Endothelial cell of umbilical vein (primary cell): ENCODE data around the gene CD247. TPM values are rescaled to one million over a fixed set of nuclear protein-coding genes. Genes with fewer than 3 reads are reported as not detected.

Source experiments
- Bru-seq: library from RNA; stranded (reverse); fragments of 400-500 nt; gene quantifications from one replicate; lab custom pipeline; 2021; lab: Mats Ljungman, UMichigan
- BruChase-seq, 2 experiments: library from RNA; stranded (reverse); fragments of 400-500 nt; gene quantifications; one replicate each; lab custom pipeline; 2021; lab: Mats Ljungman, UMichigan
- BruUV-seq: library from RNA; stranded (reverse); fragments of 400-500 nt; replicated peaks from 2 replicates; lab custom pipeline; 2021; lab: Mats Ljungman, UMichigan
- CTCF ChIA-PET: fragments of 300-600, 350-600 bp; sonication (Branson Sonifier 250); formaldehyde crosslinking; loops from one replicate; lab custom pipeline; 2021; ENCODE audit warnings: antibody characterized with exemption, inconsistent platforms; lab: Charles Lee
- POLR2A ChIA-PET: fragments of 300-600, 350-600 bp; sonication (Branson Sonifier 250); formaldehyde crosslinking; loops from one replicate; lab custom pipeline; 2021; ENCODE audit warnings: antibody characterized with exemption, inconsistent platforms; lab: Charles Lee
- DNase-seq: peaks from one replicate; pipeline ENCODE4 v3.0.0-alpha.2; 2011; ENCODE audit warnings: low read depth, low spot score
- FAIRE-seq: peaks from 2 replicates; lab custom pipeline; 2011; peaks lifted over from hg19 to GRCh38; lab: Jason Lieb, UNC
- H2AFZ ChIP-seq: 2 replicates; pipeline ENCODE4 v1.6.0; 2012; ENCODE audit warnings: low read depth, low read length, control low read depth, inconsistent platforms
- H3K27ac ChIP-seq: 2 replicates; pipeline ENCODE4 v1.5.1; 2011; ENCODE audit warnings: low read depth, mild to moderate bottlenecking, control low read depth, low read length, moderate library complexity; ENCODE audit not compliant: insufficient read depth
- H3K27me3 ChIP-seq, 2 experiments: 2 replicates each; pipeline versions ENCODE4 v1.6.0 to v1.6.1; 2011; ENCODE audit warnings: low read length in 2 of 2, mixed read lengths in 1 of 2; ENCODE audit not compliant: control insufficient read depth in 2 of 2, insufficient read depth in 2 of 2
- H3K36me3 ChIP-seq, 2 experiments: 2 replicates in 1 of 2; 3 replicates in 1 of 2; pipeline ENCODE4 v1.5.1; 2011; ENCODE audit warnings: low read length in 2 of 2, mild to moderate bottlenecking in 1 of 2, moderate library complexity in 1 of 2; ENCODE audit not compliant: control insufficient read depth in 2 of 2, insufficient read depth in 2 of 2; ENCODE audit errors: extremely low read depth in 1 of 2
- H3K4me1 ChIP-seq: 3 replicates; pipeline ENCODE4 v1.5.1; 2011; ENCODE audit warnings: mild to moderate bottlenecking, low read length; ENCODE audit not compliant: control insufficient read depth, insufficient read depth; ENCODE audit errors: extremely low read depth
- H3K4me2 ChIP-seq: 2 replicates; pipeline ENCODE4 v1.6.1; 2011; ENCODE audit warnings: low read length, control low read depth, mixed read lengths; ENCODE audit not compliant: insufficient read depth
- H3K4me3 ChIP-seq, 3 experiments: fragments of 200-600 bp in 1 of 3; sonication (generic), shearing (Covaris generic) in 1 of 3; replicated peaks in 1 of 3; 2 replicates each; pipeline ENCODE4 v1.5.1; 2011 to 2016; ENCODE audit warnings: control low read depth in 3 of 3, low read length in 3 of 3, mild to moderate bottlenecking in 2 of 3, inconsistent platforms in 1 of 3, low read depth in 1 of 3, moderate library complexity in 1 of 3; ENCODE audit not compliant: insufficient read depth in 1 of 3
- H3K79me2 ChIP-seq: 2 replicates; pipeline ENCODE4 v1.6.0; 2012; ENCODE audit warnings: low read length, inconsistent platforms; ENCODE audit not compliant: control insufficient read depth, insufficient read depth
- H3K9ac ChIP-seq: replicated peaks from 2 replicates; pipeline ENCODE3; 2011; ENCODE audit warnings: low read length, control low read depth; ENCODE audit not compliant: insufficient read depth; ENCODE audit errors: extremely low read depth
- H3K9me1 ChIP-seq: replicated peaks from 3 replicates; pipeline ENCODE4 v1.6.0; 2011; ENCODE audit warnings: mild to moderate bottlenecking, low read length; ENCODE audit not compliant: control insufficient read depth, insufficient read depth; ENCODE audit errors: extremely low read depth
- H3K9me3 ChIP-seq: replicated peaks from 2 replicates; pipeline ENCODE4 v1.5.1; 2012; ENCODE audit warnings: low read length, inconsistent platforms; ENCODE audit not compliant: control insufficient read depth, insufficient read depth
- H4K20me1 ChIP-seq: replicated peaks from 2 replicates; pipeline ENCODE3; 2011; ENCODE audit warnings: mild to moderate bottlenecking, low read length; ENCODE audit not compliant: control insufficient read depth, insufficient read depth; ENCODE audit errors: extremely low read depth
- EZH2 ChIP-seq: IDR thresholded peaks from 2 replicates; pipeline ENCODE4 v1.6.1; 2012; ENCODE audit warnings: borderline replicate concordance, low read depth, mild to moderate bottlenecking, moderate library complexity, low read length, inconsistent platforms; ENCODE audit not compliant: severe bottlenecking
- JUN ChIP-seq: IDR thresholded peaks from 2 replicates; pipeline ENCODE4 v1.6.1; 2011; ENCODE audit warnings: borderline replicate concordance, low read depth; ENCODE audit not compliant: insufficient read length, insufficient read depth
- MYC ChIP-seq: IDR thresholded peaks from one replicate; pipeline ENCODE4 v1.6.1; 2011; ENCODE audit warnings: mild to moderate bottlenecking, low read depth, low read length
- POLR2A ChIP-seq: IDR thresholded peaks from 2 replicates; pipeline ENCODE4 v1.6.1; 2012; ENCODE audit warnings: low read depth, mild to moderate bottlenecking, control low read depth, low read length
- dilution Hi-C: fragments of 300-500 bp; cut with MboI; formaldehyde crosslinking; loops from one replicate; pipeline ENCODE4 v1.15.0; 2019; ENCODE audit warnings: low sequenced_read_pairs; ENCODE audit not compliant: extremely low pct_ligation_motif_present
- intact Hi-C: fragments of 100-400 bp; cut with micrococcal nuclease; formaldehyde crosslinking; loops from one replicate; pipeline ENCODE4 v1.10.0; 2022
- long read RNA-seq: library from polyadenylated mRNA; stranded (forward); transcript quantifications from one replicate; pipeline ENCODE4 v2.0.0, GENCODE V29; 2021
- polyA minus RNA-seq, 3 experiments: library from RNA; depleted of rRNA, polyadenylated mRNA; stranded (reverse); fragments of >200 nt; gene quantifications; 1 replicate in 1 of 3; 2 replicates in 2 of 3; pipeline ENCODE4 v1.2.3, GENCODE V29; 2011
- polyA plus RNA-seq, 4 experiments: library from polyadenylated mRNA; depleted of rRNA in 3 of 4; stranded (reverse) in 3 of 4; unstranded in 1 of 4; fragments of >200 nt; gene quantifications; 2 replicates each; pipeline versions ENCODE4 v1.2.1 to v1.2.3, GENCODE V29; 2011 to 2012; ENCODE audit warnings: missing spikeins in 1 of 4
- total RNA-seq: library from RNA; stranded (reverse); gene quantifications from 2 replicates; pipeline ENCODE4 v1.2.3, GENCODE V29; 2021
- TF ChIP-seq, protein P1 (sequence below): IDR thresholded peaks from 2 replicates; pipeline ENCODE4 v1.6.1; 2011; ENCODE audit not compliant: insufficient read depth, insufficient read length
- TF ChIP-seq, protein P2 (sequence below), 2 donors: IDR thresholded peaks; 1 replicate in 1 of 2; 2 replicates in 1 of 2; pipeline ENCODE4 v1.5.1; 2011; ENCODE audit warnings: low read length in 2 of 2, mild to moderate bottlenecking in 2 of 2, moderate library complexity in 2 of 2, control low read depth in 1 of 2, inconsistent platforms in 1 of 2, low read depth in 1 of 2; ENCODE audit not compliant: insufficient read depth in 1 of 2; ENCODE audit errors: extremely low read depth in 1 of 2

The CD247 gene
- total RNA-seq: not detected in 2 replicates
- polyA plus RNA-seq: not detected in 2 replicates
- polyA plus RNA-seq (2011; cell fraction: cytosol; rRNA removed): 0.04 TPM in 1 of 2 replicates, not detected in the other
- polyA plus RNA-seq (2011; cell fraction: nucleus; rRNA removed): not detected in 2 replicates
- not detected in 2 replicates for polyA plus RNA-seq (2012)
- polyA minus RNA-seq: not detected in 2 replicates
- polyA minus RNA-seq (2011; cell fraction: cytosol; rRNA and poly(A)+ RNA removed): not detected
- not detected in 2 replicates for polyA minus RNA-seq (2011; cell fraction: nucleus; rRNA and poly(A)+ RNA removed)
- Bru-seq, nascent RNA: percentile 1 among the genes with signal in this experiment
- percentile 9 among the genes with signal in this experiment for BruChase-seq, experiment 1, labeled RNA remaining after a 6-hour chase
- percentile 9 among the genes with signal in this experiment for BruChase-seq, experiment 2, labeled RNA remaining after a 2-hour chase
- long read RNA-seq: 0 reads

DNA sequence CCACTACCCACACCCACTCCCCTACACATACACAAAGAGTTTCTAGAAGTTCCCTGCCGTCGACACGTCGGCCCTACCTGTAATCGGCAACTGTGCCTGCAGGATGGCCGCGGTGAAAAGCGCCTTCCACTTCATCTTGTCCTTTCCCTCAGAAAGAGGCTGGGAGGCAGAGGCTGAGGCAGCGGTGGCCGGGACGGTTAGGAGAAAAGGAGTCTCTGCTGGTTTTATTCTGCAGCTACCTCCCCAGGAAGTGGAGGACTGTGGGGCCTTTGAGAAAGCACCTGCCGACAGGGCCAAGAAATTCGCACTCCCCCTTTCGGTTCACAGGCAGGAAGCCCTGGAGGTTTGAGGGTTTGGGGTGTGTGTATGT is at the start of gene CD247:
TSS of gene CD247 (minus strand) at position 199 of the 370 bp plus-strand sequence. CDS start at position 135, 64 bp downstream.
- H4K20me1 ChIP-seq: no peaks in the 10 kb centered on the region
- H3K36me3 ChIP-seq: no peaks in the 10 kb centered on the region
- H3K9me3 ChIP-seq: no peaks in the 10 kb centered on the region
- dilution Hi-C loops (no loop called here), intact Hi-C loops (no loop called here)
- no peak within 1 kb of the TSS for H3K9ac ChIP-seq
- no peaks in the 10 kb centered on the region for H3K4me1 ChIP-seq
- H3K27ac ChIP-seq: no peak within 1 kb of the TSS
- H3K4me3 ChIP-seq: no peak within 1 kb of the TSS
- FAIRE-seq: no peak
- no peak within 1 kb of the TSS for H3K4me2 ChIP-seq
- no peaks in the 10 kb centered on the region for H3K79me2 ChIP-seq
- H3K9me1 ChIP-seq: no peaks in the 10 kb centered on the region
- ChIA-PET POLR2A (no interaction called here), CTCF (interaction anchor here (1.6 kb wide), 1 partner anchor 250 kb away, joined by 3 read pairs; no protein-coding TSS in a partner anchor)
- TF ChIP-seq MYC (no peak), POLR2A (no peak)
- TF ChIP-seq, protein P1, sequence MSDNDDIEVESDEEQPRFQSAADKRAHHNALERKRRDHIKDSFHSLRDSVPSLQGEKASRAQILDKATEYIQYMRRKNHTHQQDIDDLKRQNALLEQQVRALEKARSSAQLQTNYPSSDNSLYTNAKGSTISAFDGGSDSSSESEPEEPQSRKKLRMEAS: no peak
- H3K27me3 ChIP-seq: no peaks in the 10 kb centered on the region
- no TSS peak for BruUV-seq
- no peak within 1 kb of the TSS for H2AFZ ChIP-seq
- no peak for DNase-seq

DNA sequence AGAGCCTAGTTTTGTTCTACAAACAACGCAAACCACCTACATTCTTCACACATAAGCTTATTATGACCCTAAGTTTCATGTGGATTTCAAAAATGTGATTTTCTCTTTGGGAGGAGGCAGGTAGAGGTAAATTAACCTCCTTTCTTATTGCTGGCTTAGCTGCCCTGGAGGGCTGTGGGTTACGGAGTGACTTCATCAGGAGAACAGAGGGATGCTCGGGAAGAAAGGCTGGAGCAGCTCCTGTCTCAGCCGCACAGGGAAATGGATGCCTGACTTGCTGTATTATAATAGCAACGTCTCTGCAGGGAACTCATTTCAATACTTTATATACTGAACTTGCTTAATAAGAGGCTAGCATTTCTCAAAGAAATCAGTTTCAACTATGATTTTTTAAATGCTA is 49.3 kb upstream of the CD247 start:
- Histone ChIP-seq H3K27me3 (peaks cover 0 to 2% of the 10 kb centered on the region in 2 experiments), H3K9me1 (no peaks in the 10 kb centered on the region), H3K36me3 (no peaks in the 10 kb centered on the region), H2AFZ (no peak overlapping the region), H3K9ac (no peak overlapping the region), H3K27ac (no peak overlapping the region), H3K79me2 (no peaks in the 10 kb centered on the region), H3K4me2 (no peak overlapping the region), H3K4me3 (no peak overlapping the region), H3K4me1 (no peaks in the 10 kb centered on the region), H3K9me3 (no peaks in the 10 kb centered on the region), H4K20me1 (no peaks in the 10 kb centered on the region)
- BruUV-seq: no TSS peak
- dilution Hi-C loops (no loop called here), intact Hi-C loops (no loop called here)
- no peak for DNase-seq
- ChIA-PET POLR2A (no interaction called here), CTCF (interaction anchor here (1.1 kb wide), 1 partner anchor 12 kb away, joined by 3 read pairs; no protein-coding TSS in a partner anchor)
- TF ChIP-seq JUN (no peak), EZH2 (no peak)
- TF ChIP-seq, protein P2, sequence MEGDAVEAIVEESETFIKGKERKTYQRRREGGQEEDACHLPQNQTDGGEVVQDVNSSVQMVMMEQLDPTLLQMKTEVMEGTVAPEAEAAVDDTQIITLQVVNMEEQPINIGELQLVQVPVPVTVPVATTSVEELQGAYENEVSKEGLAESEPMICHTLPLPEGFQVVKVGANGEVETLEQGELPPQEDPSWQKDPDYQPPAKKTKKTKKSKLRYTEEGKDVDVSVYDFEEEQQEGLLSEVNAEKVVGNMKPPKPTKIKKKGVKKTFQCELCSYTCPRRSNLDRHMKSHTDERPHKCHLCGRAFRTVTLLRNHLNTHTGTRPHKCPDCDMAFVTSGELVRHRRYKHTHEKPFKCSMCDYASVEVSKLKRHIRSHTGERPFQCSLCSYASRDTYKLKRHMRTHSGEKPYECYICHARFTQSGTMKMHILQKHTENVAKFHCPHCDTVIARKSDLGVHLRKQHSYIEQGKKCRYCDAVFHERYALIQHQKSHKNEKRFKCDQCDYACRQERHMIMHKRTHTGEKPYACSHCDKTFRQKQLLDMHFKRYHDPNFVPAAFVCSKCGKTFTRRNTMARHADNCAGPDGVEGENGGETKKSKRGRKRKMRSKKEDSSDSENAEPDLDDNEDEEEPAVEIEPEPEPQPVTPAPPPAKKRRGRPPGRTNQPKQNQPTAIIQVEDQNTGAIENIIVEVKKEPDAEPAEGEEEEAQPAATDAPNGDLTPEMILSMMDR (IDR thresholded peaks at IDR 0.05; ENCODE audit: extremely low read depth in 1 of 2, insufficient read depth in 1 of 2, low read depth in 1 of 2, low read length in 2 of 2): no peak
- no peak for FAIRE-seq
